Right renal cortex interstitium (tissue), 3 donors: ENCODE measurements around the gene MIXL1. TPM values are rescaled to one million over a fixed set of nuclear protein-coding genes. Genes with fewer than 3 reads are reported as not detected.
"Not testable (repeated sequence)": the region's sequence is repeated elsewhere in the genome, so short reads cannot be mapped to it uniquely, and the experiment has no call there.

Experiments
- DNase-seq, 3 donors: peaks; one replicate each; pipeline ENCODE4 v3.0.0-alpha.2; 2013; ENCODE audit warnings: low read depth in 3 of 3, low spot score in 2 of 3
- polyA plus RNA-seq, 3 donors: library from polyadenylated mRNA; unstranded; fragments of 120-200 nt; gene quantifications; one replicate each; pipeline ENCODE4 v1.2.1, GENCODE V29; 2013; ENCODE audit not compliant: insufficient read length in 3 of 3

The MIXL1 gene
- polyA plus RNA-seq, 3 donors = 0.23 to 0.51 (median 0.40) TPM

DNA sequence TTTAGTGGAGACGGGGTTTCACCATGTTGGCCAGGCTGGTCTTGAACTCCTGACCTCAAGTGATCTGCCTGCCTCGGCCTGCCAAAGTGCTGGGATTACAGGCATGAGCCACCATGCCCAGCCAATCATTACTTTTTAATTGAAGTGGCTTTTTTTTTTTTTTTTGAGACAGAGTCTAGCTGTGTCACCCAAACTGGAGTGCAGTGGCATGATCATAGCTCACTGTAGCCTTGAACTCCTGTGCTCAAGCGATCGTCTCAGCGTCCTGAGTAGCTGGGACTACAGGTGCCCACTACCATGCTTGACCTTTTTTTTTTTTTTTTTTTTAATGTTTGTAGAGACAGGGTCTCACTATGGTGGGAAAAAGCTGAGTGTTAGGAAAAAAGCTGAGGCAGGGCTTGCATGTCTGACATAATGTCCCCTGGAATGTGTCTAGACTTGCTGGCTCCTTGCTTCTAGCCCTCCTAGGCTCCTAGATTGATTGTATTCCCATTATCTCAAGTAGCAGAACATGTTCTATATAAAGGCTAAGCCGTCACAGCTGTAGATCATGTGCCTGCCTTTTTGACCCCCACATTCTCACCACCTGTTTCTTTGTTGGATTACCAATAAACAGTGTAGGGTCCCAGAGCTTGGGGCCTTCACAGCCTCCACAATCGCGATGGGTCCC, 48.9 kb downstream of the MIXL1 start:
- DNase-seq = not testable (repeated sequence)

DNA sequence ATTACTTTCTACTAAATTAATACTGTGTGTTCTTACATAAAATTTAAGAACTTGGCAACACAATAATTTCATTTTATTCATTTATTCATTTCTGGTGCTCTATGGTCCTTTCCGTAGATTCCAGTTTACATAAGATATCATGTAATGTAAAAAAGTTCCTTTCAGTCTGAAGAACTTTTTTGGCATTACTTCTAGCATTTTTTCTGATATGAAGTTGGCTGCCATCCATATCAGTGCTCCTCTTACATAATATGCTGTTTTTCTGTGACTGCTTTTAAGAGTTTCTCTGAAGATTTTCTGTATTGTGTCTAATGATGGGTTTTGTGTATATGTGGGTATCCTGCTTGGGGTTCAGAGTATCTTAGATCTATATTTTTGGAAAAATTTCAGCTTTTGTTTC, 50.7 kb downstream of the MIXL1 start:
- no peak for DNase-seq

GRCh38 chr1:226276077-226276682, 52.7 kb downstream of the MIXL1 start:
- DNase-seq = no peak

Other genes with a start within 250 kb of the MIXL1 start
- gene SDE2, start 224.3 kb upstream of the MIXL1 start, polyA plus RNA-seq = 10 to 100 TPM; 22.7 to 23.1 (median 23.0) TPM
- gene H3-3A, start 160.9 kb upstream of the MIXL1 start, polyA plus RNA-seq = 1,000 to 10,000 TPM; 1,290 to 1,416 (median 1,354) TPM
- gene ACBD3, start 36.9 kb upstream of the MIXL1 start, polyA plus RNA-seq = 10 to 100 TPM; 58.6 to 60.4 (median 59.2) TPM
- gene LIN9, start 85.5 kb downstream of the MIXL1 start, polyA plus RNA-seq = 10 to 100 TPM; 10.5 to 12.1 (median 11.7) TPM
- 100 to 1,000 TPM; 127 to 139 (median 131) TPM for gene PARP1, start 184.4 kb downstream of the MIXL1 start, polyA plus RNA-seq